OCI-LY3 (cell line): ENCODE results near the gene NDUFAF5.

ENCODE experiments used
- CTCF ChIP-seq: fragments of 200-600, 300-600 bp; sonication (generic); IDR thresholded peaks from 2 replicates; pipeline ENCODE4 v1.5.1; 2014; ENCODE audit warnings: antibody characterized with exemption, low read length, low read depth
- EZH2phosphoT487 ChIP-seq: fragments of 200-600 bp; shearing (Covaris generic); IDR thresholded peaks from 2 replicates; pipeline ENCODE4 v1.6.1; 2018; ENCODE audit warnings: antibody characterized with exemption, mixed run types, low read depth

GRCh38 chr20:13863244-13863643 is 78.4 kb downstream of the NDUFAF5 start:
- TF ChIP-seq CTCF (no peak), EZH2phosphoT487 (no peak)
